ENCODE results near the gene MMP2. TPM values are rescaled to one million over a fixed set of nuclear protein-coding genes. Genes with fewer than 3 reads are reported as not detected.

MMP2 gene
- total and polyA plus RNA-seq, 11 donors, result 22.5 to 157 (median 77.1) TPM

GRCh38 chr16:55439101-55439690 is 39.8 kb upstream of the MMP2 start:
- Histone ChIP-seq H3K4me1 (peaks cover 0 to 23% (median 0%) of the 10 kb centered on the region in 12 donors), H3K27ac (no peak overlapping the region), H3K36me3 (no peaks in the 10 kb centered on the region), H3K9me3 (no peaks in the 10 kb centered on the region), H3K4me3 (no peak overlapping the region), H3K27me3 (peaks cover 0 to 6% (median 0%) of the 10 kb centered on the region in 9 donors)
- intact Hi-C loops (cut with DNase I), result no loop called here
- WGBS, 4 donors, result 87 to 90% (median 89%) methylated on average over 6 of the region's 6 CpGs
- no peak for DNase-seq
- no peak for TF ChIP-seq CTCF (IDR thresholded peaks at IDR 0.05)
- no peak for TF ChIP-seq POLR2A (IDR thresholded peaks at IDR 0.05)
- ATAC-seq, result peak in 1 of 4 donors; percentile 36

GRCh38 chr16:55443434-55444346 is 35.3 kb upstream of the MMP2 start:
- H3K4me3 ChIP-seq, result peak overlapping the region in 1 of 12 donors; percentile 15
- H3K4me1 ChIP-seq, result peaks cover 0 to 24% (median 0%) of the 10 kb centered on the region in 12 donors
- no peaks in the 10 kb centered on the region for H3K36me3 ChIP-seq
- ATAC-seq (peak in 2 of 4 donors; percentile 30), DNase-seq (no peak)
- 54 to 75% (median 60%) methylated on average over 11 of the region's 11 CpGs for WGBS, 4 donors
- no peaks in the 10 kb centered on the region for H3K27me3 ChIP-seq
- peaks cover 0 to 3% (median 0%) of the 10 kb centered on the region in 12 donors for H3K9me3 ChIP-seq
- peak overlapping the region in 1 of 12 donors; percentile 71 for H3K27ac ChIP-seq
- TF ChIP-seq CTCF (IDR thresholded peaks at IDR 0.05), result no peak
- intact Hi-C loops (cut with DNase I), result no loop called here

- 79 to 84% (median 80%) methylated on average over 8 of the region's 8 CpGs for WGBS, 4 donors
- peak; percentile 51 to 90 (median 73) for ATAC-seq
- intact Hi-C loops (cut with DNase I), result no loop called here
Observed at GRCh38 chr16:55444754-55445485, 34.1 kb upstream of the MMP2 start.

More at GRCh38 chr16:55444754-55445485, 34.1 kb upstream of the MMP2 start:
- DNase-seq, result peak in 4 of 5 donors; percentile 50 to 70 (median 60)
- Histone ChIP-seq H3K4me3 (peak overlapping the region in 1 of 12 donors; percentile 3), H3K27me3 (no peaks in the 10 kb centered on the region), H3K9me3 (peaks cover 0 to 3% (median 0%) of the 10 kb centered on the region in 12 donors), H3K36me3 (no peaks in the 10 kb centered on the region), H3K4me1 (peaks cover 0 to 24% (median 0%) of the 10 kb centered on the region in 12 donors), H3K27ac (peak overlapping the region in 1 of 12 donors; percentile 71)
- no peak for TF ChIP-seq POLR2A (IDR thresholded peaks at IDR 0.05)
- no peak for TF ChIP-seq CTCF (IDR thresholded peaks at IDR 0.05)

Measured in heart left ventricle (tissue), 16 donors.